NCI-H748 (cell line): ENCODE measurements around the gene KRT35.

Experiments
- DNase-seq: peaks from one replicate; lab custom pipeline; 2025; ENCODE audit not compliant: unreplicated experiment; lab: John Stamatoyannopoulos, UW

Gene KRT35

DNA sequence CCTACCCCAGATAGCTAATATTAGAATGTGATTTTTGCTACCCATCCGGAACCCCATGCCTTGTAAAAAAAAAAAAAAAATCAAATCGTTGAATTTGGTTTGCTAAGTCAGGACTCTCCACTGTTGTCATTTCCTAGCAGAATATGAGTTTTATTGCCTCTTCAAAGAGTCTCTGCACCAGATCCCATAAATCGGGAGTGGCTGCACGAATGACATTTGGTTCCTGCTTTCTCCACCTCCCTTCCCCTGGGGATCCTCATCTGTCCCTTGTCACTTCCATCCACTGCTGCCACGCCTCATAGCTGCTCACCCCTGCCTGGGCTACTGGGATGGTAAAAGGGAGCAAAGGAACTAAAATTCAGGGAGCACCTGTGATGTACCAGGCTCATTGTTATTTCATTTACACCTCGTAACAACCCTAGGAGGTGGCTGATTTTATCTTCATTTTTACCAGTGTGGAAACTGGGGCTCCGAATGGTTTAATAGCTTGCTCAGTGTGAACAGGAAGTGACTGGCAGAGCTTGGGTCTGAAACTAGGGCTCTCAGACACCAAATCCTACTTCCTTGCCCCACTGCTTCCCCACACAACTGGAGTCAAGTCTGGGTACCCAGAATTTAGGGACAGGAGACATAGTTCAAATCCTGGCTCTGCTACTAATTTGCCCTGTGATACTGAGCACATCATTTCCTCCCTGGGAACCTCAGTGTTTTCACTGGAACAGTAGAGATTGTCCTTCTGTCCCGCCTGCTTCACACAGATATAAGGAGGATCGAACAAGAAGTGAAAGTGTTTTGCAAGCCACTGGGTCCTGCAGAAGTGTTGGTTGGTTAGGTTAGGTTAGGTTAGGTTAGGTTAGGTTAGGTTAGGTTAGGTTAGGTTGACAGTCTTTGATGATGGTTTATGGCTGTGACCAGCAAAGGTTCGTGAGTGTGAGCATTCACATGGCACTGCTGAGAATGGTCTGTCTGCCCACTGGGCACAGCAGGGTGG, 9.3 kb upstream of the KRT35 start:
- DNase-seq: no peak

- no peak for DNase-seq
Observed at GRCh38 chr17:41489531-41489930, 8.6 kb upstream of the KRT35 start, which contains the start of gene KRT36. Gene KRT36, minus strand, starts transcription at chr17:41489910. Its CDS starts 46 bp downstream, at chr17:41489864.

- no peak for DNase-seq
Observed at GRCh38 chr17:41486809-41487530, 6.0 kb upstream of the KRT35 start.

DNA sequence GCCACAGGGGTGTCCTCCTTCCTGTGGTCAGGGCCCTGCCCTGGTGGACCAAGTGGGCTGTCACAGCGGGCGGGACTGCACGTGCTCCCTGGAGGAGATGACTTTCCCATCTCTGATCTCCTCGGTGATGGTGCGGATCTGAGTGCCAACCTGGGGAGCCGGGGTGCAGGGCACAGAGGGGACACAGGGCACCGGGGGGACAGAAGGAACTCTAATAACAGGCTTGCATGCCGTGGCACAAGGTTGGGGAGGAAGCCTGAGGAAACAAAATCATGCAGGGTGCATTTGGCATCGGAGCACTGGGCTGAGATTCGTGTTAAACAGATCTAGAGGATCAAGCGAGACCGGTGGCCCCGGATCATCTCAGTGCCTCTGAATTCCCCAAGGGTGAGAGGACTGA, 5.4 kb upstream of the KRT35 start:
- no peak for DNase-seq

DNA sequence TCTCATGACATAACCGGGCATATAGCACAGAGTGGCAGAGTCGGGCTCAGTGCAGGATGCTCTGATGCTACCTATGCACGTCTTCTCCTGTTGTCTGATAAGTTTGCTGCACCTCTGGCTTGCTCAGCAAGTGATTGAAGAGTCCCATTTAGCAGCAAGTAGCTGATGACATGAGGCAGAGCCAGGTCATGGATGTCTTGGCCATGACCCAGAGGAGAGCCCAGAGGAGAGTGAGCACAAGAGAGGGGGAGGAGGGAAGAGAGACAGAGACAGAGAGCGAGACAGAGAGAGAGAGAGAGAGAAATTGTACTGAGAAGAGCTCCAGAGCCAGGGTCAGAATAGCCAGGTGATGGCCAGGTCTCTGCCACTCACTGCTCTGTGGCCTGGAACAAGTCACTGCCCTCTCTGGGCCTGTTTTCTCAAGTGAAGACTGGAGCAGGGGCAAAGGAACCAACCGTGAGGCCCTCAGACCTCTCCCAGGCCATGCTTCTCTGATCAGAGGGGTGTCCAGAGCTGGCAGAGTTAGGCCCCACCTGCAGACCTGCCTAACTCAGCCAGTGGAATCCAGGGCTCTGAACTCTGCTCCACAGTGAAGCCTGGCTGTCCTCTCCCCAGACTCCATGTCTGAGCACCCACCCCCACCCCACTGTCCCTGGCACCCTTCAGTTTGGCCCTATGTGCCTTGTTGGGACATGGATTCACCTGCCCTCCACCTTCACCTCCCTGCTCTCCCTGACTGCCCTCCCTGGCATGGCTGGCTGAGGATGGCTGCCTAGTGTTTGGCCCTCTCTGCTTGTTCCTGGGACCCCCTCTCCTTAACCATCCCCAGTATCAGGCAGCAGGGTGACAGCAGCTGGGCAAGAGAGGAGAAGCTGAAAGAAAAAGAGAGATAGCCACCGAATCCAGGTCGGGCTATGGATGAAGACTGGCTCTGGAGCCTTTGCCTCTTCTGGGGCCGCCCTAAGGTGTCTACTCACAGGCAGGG, 4.3 kb upstream of the KRT35 start:
- DNase-seq: no peak

DNA sequence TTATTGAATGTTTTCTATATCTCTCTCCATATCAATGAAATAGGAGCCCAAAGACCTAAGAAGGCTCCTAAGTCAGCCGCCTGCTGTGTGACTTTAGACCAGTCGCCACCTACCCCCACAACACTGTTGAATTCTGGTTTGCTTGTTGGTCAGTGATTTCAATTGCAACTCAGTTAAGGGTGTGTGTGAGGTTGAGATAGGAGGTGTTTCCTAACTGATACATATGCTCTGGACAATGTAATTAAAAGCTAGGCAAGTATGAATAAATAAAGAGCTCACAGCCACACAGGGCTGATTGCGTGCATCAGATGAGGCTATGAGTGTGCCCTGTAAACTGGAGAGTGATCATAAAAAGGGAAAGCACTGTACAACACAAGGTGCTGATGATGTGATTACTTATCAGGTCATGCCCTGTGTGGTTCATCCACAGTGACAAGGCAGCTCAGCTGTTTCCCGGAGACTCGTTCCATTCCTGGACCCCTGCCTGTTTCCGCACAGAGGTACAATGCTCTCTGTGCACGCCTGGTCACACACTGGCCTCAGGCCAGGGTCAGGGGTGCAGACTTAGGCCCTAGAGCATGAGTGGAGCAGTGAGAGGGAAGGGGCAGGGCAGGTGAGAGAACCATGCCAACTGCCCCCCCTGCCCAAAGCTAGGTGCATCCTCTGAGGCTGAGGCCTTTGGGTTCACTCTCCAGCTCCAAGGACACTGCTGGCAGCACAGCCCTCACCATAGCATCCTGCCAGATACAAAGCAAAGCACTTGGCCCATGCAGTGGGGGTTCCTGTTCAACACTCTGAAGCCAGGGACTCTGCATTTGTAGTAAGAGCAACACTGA, 3.3 kb upstream of the KRT35 start:
- no peak for DNase-seq

DNA sequence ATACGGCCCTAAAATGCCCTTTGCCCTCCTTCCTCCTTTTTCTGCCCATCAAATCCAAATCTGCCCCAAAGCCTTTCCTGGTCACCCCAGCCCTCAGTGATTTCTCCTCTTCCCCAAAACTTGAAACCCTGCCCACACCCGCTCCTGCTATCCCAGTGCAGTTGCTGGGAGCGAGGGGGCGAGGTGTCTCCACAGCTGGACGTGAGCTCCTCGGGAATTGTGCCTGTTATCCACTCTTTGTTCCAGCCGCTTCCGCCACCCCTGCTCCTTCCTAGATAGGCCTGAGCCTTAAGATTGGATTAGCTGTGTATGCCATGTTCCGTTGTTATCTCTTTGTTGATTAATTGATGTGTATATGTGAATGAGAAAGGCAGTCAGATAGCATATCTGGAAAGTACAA, 2.6 kb upstream of the KRT35 start:
- DNase-seq: no peak

GRCh38 chr17:41480581-41480980, 370 bp downstream of the KRT35 start:
- no peak for DNase-seq

GRCh38 chr17:41480136-41480535, 815 bp downstream of the KRT35 start:
- DNase-seq: no peak

DNA sequence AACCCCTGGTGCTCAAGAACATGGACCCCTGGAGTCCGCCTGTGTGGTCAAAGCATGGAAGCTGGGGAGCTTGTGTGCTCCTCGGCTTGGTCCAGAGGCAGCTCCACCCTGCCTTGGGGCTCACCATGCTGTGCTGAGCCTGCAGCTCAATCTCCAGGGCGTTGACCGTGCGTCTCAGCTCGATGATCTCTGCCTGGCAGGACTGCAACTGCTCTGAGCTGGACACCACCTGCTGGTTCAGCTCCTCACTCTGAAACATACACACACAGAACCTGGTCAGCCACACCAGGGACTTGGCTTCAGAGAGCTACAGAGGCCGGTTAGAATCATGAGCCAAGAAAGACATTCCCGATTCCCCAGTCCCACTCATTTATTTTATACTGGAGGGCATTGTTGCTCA, 2.7 kb downstream of the KRT35 start:
- DNase-seq: no peak

GRCh38 chr17:41476866-41477815, 3.8 kb downstream of the KRT35 start:
- DNase-seq: no peak

DNA sequence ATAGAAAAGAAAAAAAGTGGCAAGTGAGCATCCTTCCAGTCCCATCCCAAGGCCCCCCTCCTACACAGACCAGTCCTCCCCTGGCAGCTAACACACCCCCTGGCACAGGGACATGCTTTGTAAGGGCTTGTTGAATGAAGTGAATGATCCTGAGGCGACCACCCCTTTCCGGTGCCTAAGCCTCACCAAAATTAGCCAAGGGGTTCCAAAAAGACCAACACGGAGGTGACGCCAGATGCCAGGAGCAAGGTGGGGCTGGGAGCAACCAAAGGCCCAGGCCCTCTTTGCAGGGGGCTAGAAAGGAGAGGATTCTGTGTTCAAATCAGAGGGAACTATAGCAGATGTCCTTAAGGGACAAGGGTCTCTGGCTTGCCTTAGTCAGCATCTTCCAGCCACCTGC, 5.5 kb downstream of the KRT35 start:
- no peak for DNase-seq

DNA sequence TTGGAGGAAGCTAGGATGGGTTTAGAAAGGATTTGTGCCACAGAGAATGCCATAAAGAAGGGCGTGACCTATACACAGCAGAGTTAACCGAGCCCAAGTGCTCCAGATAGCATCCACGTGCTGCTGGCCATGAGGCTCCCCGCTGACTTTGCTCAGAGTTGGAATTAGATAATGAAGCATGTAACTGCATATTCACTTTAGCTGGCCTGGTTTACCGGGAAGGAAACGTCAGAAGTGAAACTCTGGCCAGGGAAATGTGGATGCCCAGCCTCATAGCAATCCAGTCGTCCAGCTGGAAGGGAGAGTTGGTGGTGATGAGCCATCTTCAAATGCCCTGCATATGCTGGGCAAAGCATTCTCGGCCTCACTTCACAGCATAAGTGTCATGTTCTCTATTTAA, 6.1 kb downstream of the KRT35 start:
- no peak for DNase-seq

- no peak for DNase-seq
Observed at GRCh38 chr17:41468346-41468745, 12.6 kb downstream of the KRT35 start.

DNA sequence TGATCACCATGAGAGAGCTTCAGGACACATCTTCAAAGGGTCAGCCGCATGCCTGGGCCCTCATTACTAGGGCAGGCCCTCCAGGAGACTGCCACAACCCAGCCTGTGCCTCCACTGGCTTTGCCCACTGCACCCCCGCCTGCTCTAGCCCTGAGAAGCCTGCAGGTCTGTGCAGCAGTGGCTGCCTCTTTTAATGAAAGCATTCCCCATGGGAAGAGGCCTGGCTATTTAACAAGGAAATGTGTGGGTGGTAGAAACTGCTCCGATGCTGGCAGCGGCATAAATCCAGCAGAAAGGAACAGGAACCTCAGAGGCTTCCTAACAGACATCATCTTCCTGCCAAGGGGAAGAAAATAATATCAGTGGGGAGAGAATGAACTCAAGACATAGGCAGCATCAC, 13.4 kb downstream of the KRT35 start:
- DNase-seq: no peak

DNA sequence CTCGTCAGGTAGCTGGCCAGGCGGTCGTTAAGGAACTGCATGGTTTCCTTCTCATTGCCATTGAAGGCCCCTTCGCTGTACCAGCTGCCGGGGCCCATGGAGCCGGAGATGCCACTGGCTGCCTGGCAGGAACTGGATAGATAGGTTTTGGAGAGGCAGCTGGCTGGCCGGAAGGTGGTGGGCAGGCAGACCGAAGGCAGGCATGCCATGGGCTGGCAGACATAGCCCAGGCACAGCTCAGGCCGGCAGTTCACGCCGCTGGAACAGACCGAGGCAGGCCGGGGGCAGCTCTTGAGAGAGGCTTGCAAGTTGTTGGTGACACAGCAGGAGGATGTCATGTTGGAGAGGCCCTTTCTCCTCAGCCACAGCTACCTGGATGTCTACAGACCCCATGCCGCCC, 14.0 kb downstream of the KRT35 start, which contains the start of gene KRT32:
Gene KRT32, minus strand, starts transcription at position 399 of the 400 bp plus-strand sequence. Its CDS starts 61 bp downstream, at position 338.
- no peak for DNase-seq

GRCh38 chr17:41464682-41465081, 16.3 kb downstream of the KRT35 start:
- no peak for DNase-seq

DNA sequence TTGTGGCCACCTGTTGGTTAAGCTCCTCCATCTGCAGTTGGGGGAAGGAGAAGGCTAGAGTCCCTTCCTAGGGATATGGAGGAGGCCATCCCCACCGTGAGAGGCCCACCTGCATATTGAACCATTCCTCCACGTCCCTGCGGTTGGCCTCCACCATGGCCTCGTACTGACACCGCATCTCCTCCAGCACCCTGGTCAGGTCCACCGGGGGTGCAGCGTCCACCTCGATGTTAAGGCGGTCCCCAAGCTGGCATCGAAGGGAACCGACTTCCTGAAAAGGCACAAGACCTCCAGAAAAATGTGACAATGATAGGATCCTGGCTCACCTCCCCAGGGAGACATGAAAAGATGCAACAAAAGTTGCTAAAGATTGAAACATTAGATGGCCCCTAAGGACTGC, 16.8 kb downstream of the KRT35 start:
- no peak for DNase-seq

- no peak for DNase-seq
Observed at GRCh38 chr17:41463746-41464145, 17.2 kb downstream of the KRT35 start.
